Upper lobe of left lung (tissue), 6 donors: ENCODE measurements around the gene LRRC73. TPM values are rescaled to one million over a fixed set of nuclear protein-coding genes. Genes with fewer than 3 reads are reported as not detected.
A peak's percentile ranks its signal among the peaks of the same experiment; 100 is the strongest.
"Not testable (repeated sequence)": the region's sequence is repeated elsewhere in the genome, so short reads cannot be mapped to it uniquely, and the experiment has no call there.

Source experiments
- ATAC-seq, 2 donors: fragments of 200-7000 bp; cut with Tn5 transposase; one replicate each; pipeline ENCODE4 v1.9.1; 2022; ENCODE audit warnings: mild to moderate bottlenecking in 2 of 2, moderate library complexity in 2 of 2; ENCODE audit not compliant: low FRiP score in 2 of 2
- DNase-seq, 2 donors: peaks; one replicate each; pipeline ENCODE4 v3.0.0-alpha.2; 2019 to 2020
- H3K27ac ChIP-seq, 4 donors: fragments of 200-600 bp; sonication (generic); one replicate each; pipeline ENCODE4 v1.5.1; 2016 to 2019
- H3K27me3 ChIP-seq, 4 donors: fragments of 200-600 bp; sonication (generic); one replicate each; pipeline ENCODE4 v1.5.1; 2017 to 2019
- H3K36me3 ChIP-seq, 4 donors: fragments of 200-600 bp; sonication (generic); one replicate each; pipeline ENCODE4 v1.5.1; 2016 to 2019
- H3K4me1 ChIP-seq, 4 donors: fragments of 200-600 bp; sonication (generic); one replicate each; pipeline ENCODE4 v1.5.1; 2018 to 2019
- H3K4me3 ChIP-seq, 4 donors: fragments of 200-600 bp; sonication (generic); one replicate each; pipeline ENCODE4 v1.5.1; 2017 to 2019; ENCODE audit warnings: mild to moderate bottlenecking in 2 of 4, moderate library complexity in 1 of 4
- H3K9me3 ChIP-seq, 4 donors: fragments of 200-600 bp; sonication (generic); one replicate each; pipeline ENCODE4 v1.5.1; 2018 to 2019
- EP300 ChIP-seq, 4 donors: sonication (generic); formaldehyde crosslinking; IDR thresholded peaks; one replicate each; pipeline ENCODE4 v1.5.1; 2017; ENCODE audit warnings: antibody characterized with exemption in 4 of 4, control low read depth in 2 of 4
- POLR2A ChIP-seq, 4 donors: fragments of 450-650 bp; IDR thresholded peaks; one replicate each; pipeline ENCODE4 v1.5.1; 2016 to 2017; ENCODE audit warnings: antibody characterized with exemption in 4 of 4, mild to moderate bottlenecking in 2 of 4
- POLR2AphosphoS5 ChIP-seq, 2 donors: sonication (generic); formaldehyde crosslinking; IDR thresholded peaks; one replicate each; pipeline ENCODE4 v1.5.1; 2017; ENCODE audit warnings: antibody characterized with exemption in 2 of 2
- WGBS, 2 donors: methylation state at CpG; one replicate each; pipeline ENCODE4 v1.1.5; 2017 to 2018; 5-methylcytosine and 5-hydroxymethylcytosine counted together
- total RNA-seq, 6 donors: library from RNA; depleted of rRNA in 4 of 6; stranded (reverse); fragments of >200 nt in 4 of 6; gene quantifications; one replicate each; pipeline versions ENCODE4 v1.1.0 to v1.2.1, GENCODE V29; 2016 to 2021
- TF ChIP-seq, protein P1 (sequence below), 6 experiments: fragments of 450-650 bp in 4 of 6; fragments of 200-600 bp in 2 of 6; sonication (generic) in 2 of 6; IDR thresholded peaks; one replicate each; pipeline ENCODE4 v1.5.1; 2016 to 2019; ENCODE audit warnings: antibody characterized with exemption in 6 of 6
- donor health status: DM: no; HTN: no; CAD: no; lungs with moderate emphysema.
- donor health status: DM: no; HTN: yes; CAD: no; lungs with severe emphysema.

LRRC73 gene, protein sequence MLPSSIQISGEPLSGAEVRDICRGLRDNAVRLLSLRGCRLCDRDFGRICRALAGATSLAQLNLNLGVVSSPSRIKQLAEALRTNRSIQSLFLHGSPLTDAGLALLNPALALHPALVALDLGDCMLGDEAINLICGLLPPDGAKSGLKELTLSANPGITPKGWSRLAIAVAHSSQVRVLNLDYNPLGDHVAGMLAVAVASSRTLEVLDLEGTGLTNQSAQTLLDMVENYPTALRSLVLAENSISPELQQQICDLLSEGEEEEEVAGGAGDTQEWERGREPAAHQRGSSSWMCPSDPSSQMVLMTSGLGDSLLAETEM
- 1 to 10 TPM in 5 of 6 donors, under 1 TPM in 1; 0.34 to 3.4 (median 2.5) TPM for total RNA-seq

GRCh38 chr6:43509984-43510826 lies at the start of gene LRRC73:
Gene LRRC73 (minus strand): TSS chr6:43510346. CDS start chr6:43509785, 561 bp downstream.
- TF ChIP-seq POLR2AphosphoS5 (IDR thresholded peaks at IDR 0.05) (peak in 1 of 2 donors; percentile 60), POLR2A (IDR thresholded peaks at IDR 0.05) (peak in 2 of 4 donors; percentile 9 to 56), EP300 (IDR thresholded peaks at IDR 0.05) (no peak)
- TF ChIP-seq, protein P1, sequence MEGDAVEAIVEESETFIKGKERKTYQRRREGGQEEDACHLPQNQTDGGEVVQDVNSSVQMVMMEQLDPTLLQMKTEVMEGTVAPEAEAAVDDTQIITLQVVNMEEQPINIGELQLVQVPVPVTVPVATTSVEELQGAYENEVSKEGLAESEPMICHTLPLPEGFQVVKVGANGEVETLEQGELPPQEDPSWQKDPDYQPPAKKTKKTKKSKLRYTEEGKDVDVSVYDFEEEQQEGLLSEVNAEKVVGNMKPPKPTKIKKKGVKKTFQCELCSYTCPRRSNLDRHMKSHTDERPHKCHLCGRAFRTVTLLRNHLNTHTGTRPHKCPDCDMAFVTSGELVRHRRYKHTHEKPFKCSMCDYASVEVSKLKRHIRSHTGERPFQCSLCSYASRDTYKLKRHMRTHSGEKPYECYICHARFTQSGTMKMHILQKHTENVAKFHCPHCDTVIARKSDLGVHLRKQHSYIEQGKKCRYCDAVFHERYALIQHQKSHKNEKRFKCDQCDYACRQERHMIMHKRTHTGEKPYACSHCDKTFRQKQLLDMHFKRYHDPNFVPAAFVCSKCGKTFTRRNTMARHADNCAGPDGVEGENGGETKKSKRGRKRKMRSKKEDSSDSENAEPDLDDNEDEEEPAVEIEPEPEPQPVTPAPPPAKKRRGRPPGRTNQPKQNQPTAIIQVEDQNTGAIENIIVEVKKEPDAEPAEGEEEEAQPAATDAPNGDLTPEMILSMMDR (IDR thresholded peaks at IDR 0.05) = no peak
- ATAC-seq (peak; percentile 87 to 96), DNase-seq (peak; percentile 87 to 99)
- H3K36me3 ChIP-seq = peaks cover 18 to 53% (median 44%) of the 10 kb centered on the region in 4 donors
- H3K4me1 ChIP-seq = peaks cover 25 to 52% (median 39%) of the 10 kb centered on the region in 4 donors
- 27 to 39% methylated on average over 10 to 43 of the region's 96 CpGs for WGBS, 2 donors
- peaks cover 0 to 8% (median 5%) of the 10 kb centered on the region in 4 donors for H3K27me3 ChIP-seq
- H3K9me3 ChIP-seq = no peaks in the 10 kb centered on the region
- peak within 1 kb of the TSS in 3 of 4 donors; percentile 45 to 69 (median 50) for H3K27ac ChIP-seq
- H3K4me3 ChIP-seq = peak within 1 kb of the TSS; percentile 73 to 79 (median 76)

- peaks cover 40 to 100% (median 71%) of the 10 kb centered on the region in 4 donors for H3K36me3 ChIP-seq
Measured at GRCh38 chr6:43559328-43559727, 49.2 kb upstream of the LRRC73 start.

GRCh38 chr6:43557620-43558019 lies 47.5 kb upstream of the LRRC73 start:
- H3K27me3 ChIP-seq, H3K4me1 ChIP-seq, DNase-seq, H3K9me3 ChIP-seq, H3K4me3 ChIP-seq, H3K27ac ChIP-seq, ATAC-seq: not testable (repeated sequence)
- peaks cover 30 to 100% (median 67%) of the 10 kb centered on the region in 4 donors for H3K36me3 ChIP-seq
- 96 to 99% methylated on average over 7 of the region's 7 CpGs for WGBS, 2 donors

More at GRCh38 chr6:43559328-43559727, 49.2 kb upstream of the LRRC73 start:
- TF ChIP-seq EP300 (IDR thresholded peaks at IDR 0.05) (no peak), POLR2A (IDR thresholded peaks at IDR 0.05) (no peak), POLR2AphosphoS5 (IDR thresholded peaks at IDR 0.05) (no peak)
- TF ChIP-seq, protein P1 (IDR thresholded peaks at IDR 0.05) = no peak
- Histone ChIP-seq H3K4me1 (no peaks in the 10 kb centered on the region), H3K27me3 (no peaks in the 10 kb centered on the region), H3K27ac (no peak overlapping the region), H3K9me3 (no peaks in the 10 kb centered on the region), H3K4me3 (no peak overlapping the region)
- ATAC-seq (no peak), DNase-seq (no peak)

DNA sequence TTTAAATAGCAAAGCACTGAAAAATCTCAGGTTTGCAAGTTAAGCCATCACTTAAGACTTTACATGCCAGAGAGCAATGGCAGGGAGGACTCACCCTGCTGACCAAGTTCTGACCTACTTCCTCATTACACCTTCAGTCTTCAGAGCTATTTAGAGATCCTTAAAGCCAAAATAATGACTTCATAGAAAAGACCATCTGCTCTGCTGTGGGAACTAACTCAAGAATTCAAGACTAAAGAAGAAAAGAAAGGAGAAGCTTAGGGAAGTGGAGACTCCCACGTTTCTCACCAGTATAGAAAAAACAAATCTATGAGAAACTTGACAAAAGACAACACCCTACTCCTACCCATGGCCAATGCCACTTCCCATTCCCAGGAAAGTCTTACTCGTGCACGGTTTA lies 37.1 kb upstream of the LRRC73 start:
- Histone ChIP-seq H3K27ac (no peak overlapping the region), H3K36me3 (peaks cover 3 to 100% (median 79%) of the 10 kb centered on the region in 4 donors), H3K27me3 (no peaks in the 10 kb centered on the region), H3K4me1 (no peaks in the 10 kb centered on the region), H3K4me3 (no peak overlapping the region), H3K9me3 (no peaks in the 10 kb centered on the region)
- ATAC-seq (no peak), DNase-seq (no peak)
- 83 to 95% methylated on average over 3 of the region's 3 CpGs for WGBS, 2 donors
- no peak for TF ChIP-seq POLR2A (IDR thresholded peaks at IDR 0.05)
- TF ChIP-seq, protein P1 (IDR thresholded peaks at IDR 0.05) = no peak
- TF ChIP-seq POLR2AphosphoS5 (IDR thresholded peaks at IDR 0.05) = no peak
- no peak for TF ChIP-seq EP300 (IDR thresholded peaks at IDR 0.05)

GRCh38 chr6:43544461-43544860 lies 34.3 kb upstream of the LRRC73 start:
- WGBS, 2 donors = 74 to 85% methylated on average over 4 of the region's 4 CpGs
- Histone ChIP-seq H3K27ac (no peak overlapping the region), H3K36me3 (peaks cover 9 to 93% (median 69%) of the 10 kb centered on the region in 4 donors), H3K4me3 (no peak overlapping the region), H3K27me3 (no peaks in the 10 kb centered on the region), H3K9me3 (no peaks in the 10 kb centered on the region), H3K4me1 (no peaks in the 10 kb centered on the region)
- TF ChIP-seq EP300 (IDR thresholded peaks at IDR 0.05) = no peak
- TF ChIP-seq POLR2AphosphoS5 (IDR thresholded peaks at IDR 0.05) = no peak
- TF ChIP-seq, protein P1 (IDR thresholded peaks at IDR 0.05) = no peak
- TF ChIP-seq POLR2A (IDR thresholded peaks at IDR 0.05) = no peak
- DNase-seq (no peak), ATAC-seq (no peak)
